GM10266 (cell line): ENCODE results near the gene TEX2.
"Not testable (repeated sequence)": the region's sequence is repeated elsewhere in the genome, so short reads cannot be mapped to it uniquely, and the experiment has no call there.

Experiments
- DNase-seq: peaks from one replicate; pipeline ENCODE4 v3.0.0; 2012; ENCODE audit errors: extremely low spot score
- TF ChIP-seq, protein P1 (sequence below): IDR thresholded peaks from 2 replicates; pipeline ENCODE4 v1.5.1; 2012; ENCODE audit warnings: mild to moderate bottlenecking, low read depth; ENCODE audit not compliant: control insufficient read depth, insufficient read depth; ENCODE audit errors: missing control alignments

The TEX2 gene

DNA sequence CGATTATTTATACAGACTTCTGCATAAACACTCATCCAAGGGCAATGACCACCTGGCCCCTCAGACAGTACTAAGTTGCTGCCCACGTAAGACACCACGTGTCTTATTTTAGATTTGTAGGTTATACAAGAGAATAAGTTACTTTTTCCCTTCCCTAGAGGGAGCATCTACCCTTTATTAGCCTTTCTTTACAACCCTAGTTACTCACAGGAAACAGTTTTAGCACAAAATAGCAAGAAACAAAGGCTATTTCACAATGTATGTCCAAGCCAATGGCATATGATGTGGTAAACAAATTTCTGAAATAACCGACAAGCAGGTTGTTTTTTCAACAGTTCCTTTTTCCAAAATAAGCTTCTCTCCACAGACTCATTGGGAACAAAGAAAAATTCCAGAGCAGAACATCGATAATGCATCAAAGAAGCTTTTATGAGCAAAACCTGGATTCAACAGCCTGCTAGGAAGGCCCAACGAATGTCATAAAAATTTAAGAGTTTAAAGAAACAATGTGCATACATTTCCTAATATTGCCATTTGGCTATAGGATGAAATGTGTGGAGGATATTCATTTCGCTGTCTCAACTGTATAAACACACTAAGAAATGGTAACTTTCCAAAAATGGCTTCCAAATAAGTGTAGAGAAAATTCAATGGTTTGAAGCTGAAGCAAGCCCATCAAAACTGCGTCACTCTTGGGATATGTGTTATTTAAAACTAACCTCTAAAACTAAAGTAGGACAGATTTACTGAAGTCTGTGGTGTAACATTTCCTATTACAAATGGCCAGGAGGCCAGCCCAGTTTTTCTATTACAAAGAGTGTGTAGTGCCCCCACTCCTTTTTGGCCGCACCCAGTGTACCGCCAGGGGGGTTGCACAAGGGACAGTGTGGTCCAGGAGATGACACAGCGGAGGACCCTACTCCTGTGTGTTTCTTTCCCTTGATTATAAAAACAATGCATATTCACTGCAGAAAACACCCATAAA lies 82.7 kb downstream of the TEX2 start:
- no peak for DNase-seq
- TF ChIP-seq, protein P1, sequence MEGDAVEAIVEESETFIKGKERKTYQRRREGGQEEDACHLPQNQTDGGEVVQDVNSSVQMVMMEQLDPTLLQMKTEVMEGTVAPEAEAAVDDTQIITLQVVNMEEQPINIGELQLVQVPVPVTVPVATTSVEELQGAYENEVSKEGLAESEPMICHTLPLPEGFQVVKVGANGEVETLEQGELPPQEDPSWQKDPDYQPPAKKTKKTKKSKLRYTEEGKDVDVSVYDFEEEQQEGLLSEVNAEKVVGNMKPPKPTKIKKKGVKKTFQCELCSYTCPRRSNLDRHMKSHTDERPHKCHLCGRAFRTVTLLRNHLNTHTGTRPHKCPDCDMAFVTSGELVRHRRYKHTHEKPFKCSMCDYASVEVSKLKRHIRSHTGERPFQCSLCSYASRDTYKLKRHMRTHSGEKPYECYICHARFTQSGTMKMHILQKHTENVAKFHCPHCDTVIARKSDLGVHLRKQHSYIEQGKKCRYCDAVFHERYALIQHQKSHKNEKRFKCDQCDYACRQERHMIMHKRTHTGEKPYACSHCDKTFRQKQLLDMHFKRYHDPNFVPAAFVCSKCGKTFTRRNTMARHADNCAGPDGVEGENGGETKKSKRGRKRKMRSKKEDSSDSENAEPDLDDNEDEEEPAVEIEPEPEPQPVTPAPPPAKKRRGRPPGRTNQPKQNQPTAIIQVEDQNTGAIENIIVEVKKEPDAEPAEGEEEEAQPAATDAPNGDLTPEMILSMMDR = no peak

DNA sequence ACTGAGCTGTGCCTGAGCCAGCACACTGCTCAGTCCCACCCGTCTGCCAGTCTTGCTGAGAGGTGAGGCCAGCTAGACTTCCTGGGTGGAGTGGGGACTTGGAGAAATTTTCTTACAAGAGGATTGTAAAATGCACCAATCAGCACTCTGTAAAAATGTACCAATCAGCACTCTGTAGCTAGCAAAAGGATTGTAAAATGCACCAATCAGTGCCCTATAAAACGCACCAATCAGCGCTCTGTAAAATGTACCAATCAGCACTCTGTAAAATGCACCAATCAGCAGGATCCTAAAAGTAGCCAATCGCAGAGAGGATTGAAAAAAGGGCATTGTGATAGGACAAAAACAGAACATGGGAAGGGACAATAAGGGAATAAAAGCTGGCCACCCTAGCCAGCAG lies 84.0 kb downstream of the TEX2 start:
- not testable (repeated sequence) for DNase-seq

DNA sequence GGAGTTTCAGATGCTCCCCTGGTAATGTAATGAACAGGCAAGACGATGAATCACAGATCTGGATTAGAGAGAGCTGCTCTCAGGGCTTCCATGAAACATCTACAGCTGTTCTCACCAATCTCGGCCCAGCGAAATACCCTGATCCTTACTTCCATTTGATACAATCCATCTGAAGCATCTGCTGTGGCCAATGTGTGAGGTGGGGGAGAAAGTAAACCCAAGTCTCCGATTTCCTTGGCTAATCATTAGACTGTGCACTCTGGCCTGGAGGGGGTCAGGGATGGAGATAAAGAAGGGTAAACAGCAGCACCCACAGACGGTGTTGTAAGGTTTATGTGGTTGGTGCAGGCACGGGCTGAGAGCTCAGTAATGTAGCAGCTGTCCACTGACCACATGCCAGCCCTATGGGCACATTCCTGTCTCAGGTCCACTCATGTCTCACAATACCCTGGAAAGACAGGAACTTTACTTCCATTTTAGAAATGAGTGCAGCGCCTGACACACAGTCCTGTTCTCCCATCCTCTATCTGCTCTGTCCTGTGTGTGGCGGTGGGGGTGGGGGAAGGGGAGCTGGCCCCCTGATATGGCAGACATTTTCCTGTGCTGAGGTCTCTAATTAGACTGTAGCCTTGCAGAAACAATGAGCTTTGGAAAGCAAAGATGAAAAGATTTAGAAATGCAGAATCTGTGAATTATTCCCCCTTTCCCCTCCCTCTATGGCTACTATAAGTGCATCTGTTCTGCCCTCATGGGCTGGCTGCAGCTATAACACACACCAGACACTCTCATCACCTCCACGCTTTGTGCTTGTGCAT lies 84.8 kb downstream of the TEX2 start:
- TF ChIP-seq, protein P1 = no peak
- DNase-seq = no peak

DNA sequence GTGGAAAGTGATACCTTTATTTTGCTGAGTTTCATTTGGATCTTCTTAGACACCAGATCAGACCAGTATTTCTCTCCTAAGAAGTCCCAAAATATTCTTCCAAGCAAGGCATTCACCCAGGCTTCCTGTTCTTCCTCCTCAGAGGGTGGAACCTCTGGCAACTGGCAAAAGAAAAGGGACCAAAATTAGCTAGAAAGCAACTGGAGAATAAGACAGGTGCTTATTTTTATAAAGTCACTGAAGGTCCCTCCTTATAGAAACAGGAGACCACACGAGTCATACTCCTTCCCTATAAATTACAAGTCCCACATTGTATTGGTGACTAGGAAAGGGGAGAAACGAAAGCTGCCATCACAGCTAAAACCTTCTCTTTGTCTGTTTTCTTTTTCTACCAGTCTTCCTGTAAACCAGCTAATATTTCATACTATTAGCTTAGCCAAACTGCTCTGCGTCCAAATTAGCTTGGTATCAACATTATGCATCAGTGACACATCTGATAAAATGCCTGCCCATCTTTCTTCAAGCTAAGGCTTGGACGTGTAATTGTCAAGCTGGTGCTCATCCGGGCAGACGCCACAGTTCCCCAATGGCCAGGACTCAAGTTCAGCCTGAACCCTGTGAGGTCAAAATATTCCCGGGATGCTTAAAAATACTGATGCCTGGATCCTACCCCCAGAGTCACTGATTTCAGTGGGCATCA lies 85.6 kb downstream of the TEX2 start:
- TF ChIP-seq, protein P1 = no peak
- DNase-seq = no peak

DNA sequence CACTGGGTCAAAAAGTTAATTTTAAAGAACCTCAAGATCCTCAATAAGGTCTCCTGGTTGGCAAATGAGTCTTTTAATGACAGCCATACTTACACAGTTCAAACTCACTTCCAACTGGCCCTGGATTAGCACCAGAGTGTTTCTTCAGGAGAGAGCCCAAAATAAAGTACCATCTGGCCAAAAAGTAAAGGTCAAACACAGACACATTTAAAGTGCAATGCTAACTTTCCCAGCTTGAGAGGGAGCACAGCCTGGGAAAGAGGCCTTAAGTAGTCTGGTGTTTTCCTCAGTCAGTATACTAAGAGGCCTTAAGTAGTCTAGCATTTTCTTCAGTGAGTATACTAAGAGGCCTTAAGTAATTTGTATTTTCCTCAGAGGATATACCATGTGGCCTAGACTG lies 86.5 kb downstream of the TEX2 start:
- DNase-seq = no peak
- TF ChIP-seq, protein P1 = no peak

DNA sequence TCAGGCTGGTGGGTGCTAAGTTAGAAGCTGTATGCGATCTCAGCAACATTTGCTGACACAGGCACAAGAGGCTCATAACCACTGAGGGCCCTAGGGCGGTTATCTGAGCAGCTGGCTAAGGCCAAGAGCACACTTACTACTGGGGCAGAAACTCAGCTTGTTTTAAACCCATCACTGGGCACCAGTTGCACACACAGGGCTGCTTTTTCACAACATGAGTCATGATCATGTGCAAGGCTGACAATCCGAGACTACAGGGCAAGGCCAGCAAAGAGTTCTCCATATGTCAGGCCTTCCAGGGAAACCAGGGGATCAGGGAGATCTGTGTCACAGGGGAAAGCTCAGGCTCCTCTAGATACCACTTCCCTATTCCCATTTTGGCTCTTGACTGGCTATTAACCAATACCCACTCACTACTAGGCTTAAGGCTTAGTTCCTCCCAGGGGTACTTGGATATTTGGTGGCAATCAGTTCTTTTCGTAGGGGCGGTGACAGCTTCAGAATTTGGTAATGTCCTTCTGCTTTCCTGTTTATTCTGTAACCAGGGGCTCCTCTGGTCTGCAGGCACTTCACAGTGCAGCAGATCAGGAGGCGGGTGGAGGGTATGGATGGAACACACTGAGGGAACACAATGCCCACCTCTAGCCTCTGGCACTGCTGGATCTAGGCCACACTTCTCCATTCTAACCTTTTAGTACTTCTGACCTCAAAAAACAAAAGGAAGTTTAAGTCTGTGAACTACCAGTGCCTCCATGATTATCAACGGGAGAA lies 88.2 kb downstream of the TEX2 start:
- TF ChIP-seq, protein P1 = no peak
- DNase-seq = no peak

DNA sequence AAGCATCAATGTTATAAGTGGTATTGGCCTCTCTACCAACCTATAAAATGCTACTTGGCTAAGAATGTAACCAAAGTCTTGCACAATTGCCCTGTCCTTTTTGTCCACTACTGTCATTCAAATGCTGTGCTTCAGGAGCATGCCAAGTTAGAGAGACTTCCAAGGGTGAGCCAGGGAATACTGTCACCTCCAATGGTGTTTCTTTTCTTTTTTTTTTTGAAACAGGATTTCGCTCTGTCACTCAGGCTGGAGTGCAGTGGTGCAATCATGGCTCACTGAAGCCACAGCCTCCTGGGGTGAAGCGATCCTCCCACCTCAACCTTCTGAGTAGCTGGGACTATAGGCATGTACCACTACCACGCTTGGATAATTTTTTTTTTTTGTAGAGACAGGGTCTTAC lies 89.4 kb downstream of the TEX2 start:
- DNase-seq = no peak
- TF ChIP-seq, protein P1 = no peak
